GM18499 (cell line): ENCODE data around the gene ADAMTS6.
A peak's percentile ranks its signal among the peaks of the same experiment; 100 is the strongest.
"Not testable (repeated sequence)": the region's sequence is repeated elsewhere in the genome, so short reads cannot be mapped to it uniquely, and the experiment has no call there.

Experiments
- ATAC-seq: cut with Tn5 transposase; IDR thresholded peaks from one replicate; pipeline ENCODE4 v1.9.1; 2021; ENCODE audit warnings: moderate number of reproducible peaks; ENCODE audit not compliant: insufficient read depth, unreplicated experiment

The ADAMTS6 gene

GRCh38 chr5:65209341-65209740 is 272.4 kb downstream of the ADAMTS6 start:
- ATAC-seq, result no peak

DNA sequence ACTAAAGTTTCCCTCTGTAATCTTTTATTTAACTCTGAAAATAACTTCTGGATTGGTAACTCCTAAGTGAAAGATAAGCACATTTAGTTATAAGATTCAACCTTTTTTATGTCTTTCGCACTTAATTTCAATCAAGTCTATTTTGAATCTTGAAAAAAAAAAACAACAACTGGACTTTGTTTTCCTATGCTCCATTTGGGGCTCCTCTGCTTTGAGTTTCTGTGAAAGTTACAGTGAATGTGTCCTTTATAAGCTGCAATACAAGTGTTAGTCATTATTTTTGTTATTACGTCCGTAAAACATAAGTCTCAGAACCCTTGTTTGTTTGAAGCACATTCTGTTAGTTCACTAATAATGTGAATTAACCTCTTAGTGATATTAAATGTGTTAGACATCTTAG is 276.8 kb downstream of the ADAMTS6 start:
- no peak for ATAC-seq

DNA sequence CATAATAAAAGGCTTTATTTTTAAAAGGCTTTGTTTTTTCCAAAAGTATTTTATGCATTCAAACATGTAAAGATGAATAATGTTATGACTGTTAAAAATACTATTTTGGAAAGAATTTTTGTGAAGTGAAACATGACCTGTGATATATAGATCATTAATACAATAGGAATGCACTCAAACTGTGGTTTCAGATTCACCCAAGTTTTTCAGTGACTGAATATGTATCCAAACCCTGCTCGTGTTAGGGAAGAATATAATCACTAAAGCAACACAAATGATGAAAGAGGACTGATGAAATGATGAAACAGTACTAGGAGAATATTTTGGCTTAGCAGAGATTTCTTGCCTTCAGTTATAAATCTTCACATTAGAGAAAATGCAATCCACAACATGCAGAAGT is 278.0 kb downstream of the ADAMTS6 start:
- ATAC-seq, result no peak

DNA sequence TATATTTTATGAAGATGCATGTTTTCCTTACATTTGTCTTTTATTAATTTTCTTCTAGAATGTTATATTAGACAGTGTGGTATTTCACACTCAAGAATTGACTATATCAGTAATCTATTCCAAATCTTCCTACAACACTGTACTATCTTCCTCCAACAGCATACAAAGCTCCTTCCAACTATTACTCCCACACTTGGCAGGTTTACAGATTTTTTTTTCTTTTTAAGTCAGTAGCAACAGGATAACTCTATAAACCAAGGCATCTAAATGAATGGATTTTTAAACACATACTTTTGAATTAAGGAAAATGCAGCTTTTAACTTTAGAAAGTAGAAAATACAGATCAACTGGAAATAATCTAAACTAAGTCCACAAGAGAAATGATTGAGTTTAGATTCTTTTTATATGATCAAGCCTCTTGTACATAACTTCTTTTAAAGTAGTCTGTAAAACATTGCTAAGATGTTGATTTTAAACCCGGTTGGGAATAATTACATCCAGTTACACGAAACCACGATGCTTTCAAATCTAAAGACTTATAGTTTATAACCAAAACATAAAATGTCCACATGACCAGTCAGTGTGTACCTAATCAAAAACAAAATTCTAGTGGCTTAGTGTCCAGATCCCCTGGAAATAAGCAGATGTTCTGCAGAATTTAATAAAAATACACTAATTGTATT is 281.6 kb downstream of the ADAMTS6 start:
- no peak for ATAC-seq

DNA sequence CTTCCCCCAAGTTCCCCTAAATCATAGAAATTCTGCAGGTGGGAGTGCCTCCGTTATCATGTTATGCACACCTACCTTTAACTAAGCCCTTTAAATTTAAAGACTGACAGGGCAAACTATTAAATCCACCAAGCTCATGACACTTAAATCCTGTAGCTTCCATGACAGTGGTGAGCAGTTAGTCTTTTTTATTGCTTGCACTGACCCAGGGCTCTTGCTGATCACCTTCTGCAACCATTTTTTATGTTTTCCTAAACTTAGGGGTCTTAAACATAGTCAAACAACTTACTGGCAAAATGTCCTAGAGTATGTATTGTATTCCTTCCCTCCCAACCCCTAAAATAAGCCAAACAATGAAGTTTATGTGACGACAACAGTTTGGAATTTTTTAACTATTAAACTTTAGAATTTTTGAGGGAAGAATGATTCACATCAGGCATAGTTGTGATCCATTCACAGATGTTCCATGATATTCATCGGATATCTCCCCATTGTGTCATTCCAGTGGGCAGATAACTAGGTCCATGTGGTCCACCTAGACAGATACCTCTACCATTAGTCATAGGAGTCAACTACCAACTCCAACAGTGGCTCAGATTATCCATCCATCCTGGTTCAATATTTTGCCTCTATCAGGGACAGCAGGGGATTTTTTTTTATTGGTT is 283.1 kb downstream of the ADAMTS6 start:
- no peak for ATAC-seq

- no peak for ATAC-seq
Measured at GRCh38 chr5:65197531-65198455, 283.9 kb downstream of the ADAMTS6 start.

DNA sequence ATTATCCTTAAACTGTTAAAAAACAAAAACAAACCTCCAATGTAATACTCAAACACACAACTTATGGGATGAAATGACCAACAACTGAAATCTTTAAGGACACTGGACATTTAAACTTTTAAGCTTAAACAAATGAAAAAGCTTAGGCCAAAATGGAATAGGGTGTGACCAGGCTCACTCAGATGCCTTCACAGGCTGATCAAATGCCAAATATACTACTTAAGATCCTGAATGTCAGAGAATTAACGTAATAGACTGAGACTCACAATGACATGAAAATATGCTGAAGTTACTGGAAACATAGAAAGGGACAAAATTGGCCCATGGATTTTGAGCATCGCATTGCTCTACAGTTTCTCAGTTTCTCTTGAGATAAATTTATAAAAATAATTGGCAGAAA is 286.8 kb downstream of the ADAMTS6 start:
- ATAC-seq, result no peak

- no peak for ATAC-seq
Measured at GRCh38 chr5:65192331-65192730, 289.4 kb downstream of the ADAMTS6 start.

DNA sequence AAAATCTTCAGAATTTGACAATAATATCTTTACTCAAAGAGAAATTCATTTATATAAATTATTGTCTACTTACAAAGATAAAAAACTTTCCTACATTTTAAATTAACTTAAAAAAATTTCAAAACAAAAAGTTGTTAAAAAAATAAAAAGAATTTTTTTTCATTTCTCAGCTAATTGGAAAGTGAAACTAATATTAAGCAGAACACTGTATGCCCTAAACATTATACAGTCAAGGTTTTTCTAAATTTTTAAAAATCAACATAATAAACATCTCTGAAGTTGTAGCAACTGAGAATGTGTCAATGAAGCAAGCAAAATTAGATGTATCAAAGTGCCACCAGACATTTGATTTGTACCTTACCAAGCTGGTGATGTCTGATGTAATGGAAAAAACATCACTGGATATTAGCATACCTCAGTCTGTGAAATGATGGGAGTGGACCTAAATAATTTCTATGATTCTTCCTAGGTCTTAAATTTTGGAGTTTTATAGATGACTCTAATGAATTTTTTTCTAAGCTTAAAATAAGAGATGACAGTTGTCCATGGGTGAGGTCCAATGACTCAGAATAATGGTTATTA is 290.1 kb downstream of the ADAMTS6 start:
- ATAC-seq, result no peak

DNA sequence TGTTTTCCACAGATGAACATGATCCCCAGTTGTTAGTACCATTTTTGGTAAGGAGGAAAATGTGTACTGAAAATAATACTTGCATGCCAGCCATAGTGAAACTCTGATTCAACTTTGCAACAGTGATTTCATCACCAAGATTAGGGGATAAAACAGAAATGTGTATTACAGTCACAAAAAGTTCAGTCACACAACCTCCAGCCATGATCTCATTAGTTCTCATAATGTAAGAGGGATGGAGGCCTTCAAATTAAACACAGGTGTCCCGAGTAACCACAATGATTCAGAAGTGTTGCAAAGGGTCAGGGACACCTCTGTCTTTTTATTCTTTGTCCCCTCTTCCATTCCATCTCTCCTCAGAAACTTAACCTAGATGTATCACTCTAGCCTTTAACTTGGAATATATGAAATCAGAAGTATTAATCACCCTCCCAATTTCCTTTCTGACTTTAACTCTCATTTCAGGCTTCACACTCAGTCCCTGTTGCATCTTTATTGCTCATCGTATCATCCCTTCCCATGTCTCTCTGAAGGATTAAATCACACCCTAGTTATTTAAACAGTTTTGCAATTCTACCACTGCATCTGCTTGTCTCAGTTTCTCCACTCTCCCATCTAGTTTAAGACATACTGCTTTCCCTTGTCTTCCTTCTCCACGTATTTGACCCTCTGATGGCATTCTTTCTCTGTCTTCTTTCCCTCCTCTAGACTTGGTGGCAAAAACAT is 291.2 kb downstream of the ADAMTS6 start:
- ATAC-seq, result peak; percentile 55

GRCh38 chr5:65186646-65187227 is 295.0 kb downstream of the ADAMTS6 start:
- no peak for ATAC-seq

- ATAC-seq, result no peak
Measured at GRCh38 chr5:65185468-65185867, 296.3 kb downstream of the ADAMTS6 start.

GRCh38 chr5:65184780-65185179 is 296.9 kb downstream of the ADAMTS6 start:
- ATAC-seq, result no peak

DNA sequence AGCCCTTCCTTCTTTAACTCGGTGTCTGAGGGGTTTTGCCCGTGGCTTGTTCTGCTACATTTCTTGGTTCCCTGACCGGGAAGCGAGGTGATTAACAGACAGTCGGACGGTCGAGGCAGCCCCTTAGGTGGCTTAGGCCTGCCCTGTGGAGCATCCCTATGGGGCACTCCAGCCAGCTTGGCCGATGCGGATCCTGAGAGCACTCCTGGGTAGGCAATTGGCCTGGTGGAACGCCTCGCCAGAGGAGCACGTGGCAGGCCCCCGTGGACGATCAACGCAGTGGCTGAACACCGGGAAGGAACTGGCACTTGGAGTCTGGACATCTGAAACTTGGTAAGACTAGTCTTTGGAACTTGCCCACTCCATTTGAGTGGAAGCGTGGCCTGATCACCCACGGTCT is 307.5 kb downstream of the ADAMTS6 start:
- ATAC-seq, result not testable (repeated sequence)

- no peak for ATAC-seq
Measured at GRCh38 chr5:65173130-65173525, 308.6 kb downstream of the ADAMTS6 start.

GRCh38 chr5:65172486-65173129 is 309.1 kb downstream of the ADAMTS6 start:
- peak; percentile 100 for ATAC-seq

- no peak for ATAC-seq
Measured at GRCh38 chr5:65171645-65172044, 310.1 kb downstream of the ADAMTS6 start.

DNA sequence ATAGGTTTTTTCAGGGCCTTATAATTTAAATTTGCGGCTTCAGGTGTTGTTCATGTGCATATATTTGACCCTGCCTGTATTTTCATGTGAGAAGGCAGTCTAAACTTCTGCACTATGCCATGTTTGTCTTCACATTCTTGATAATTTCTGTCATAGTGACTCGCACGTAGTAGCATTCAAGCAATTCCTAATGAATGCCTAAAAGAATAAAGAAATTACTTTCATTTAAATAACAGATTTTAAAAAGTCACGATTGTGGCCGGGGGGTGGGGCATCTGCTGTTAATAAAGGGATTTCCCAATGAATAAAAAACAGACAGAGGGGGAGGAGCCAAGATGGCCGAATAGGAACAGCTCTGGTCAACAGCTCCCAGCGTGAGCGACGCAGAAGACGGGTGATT is 318.0 kb downstream of the ADAMTS6 start:
- no peak for ATAC-seq

GRCh38 chr5:65161655-65162054 is 320.1 kb downstream of the ADAMTS6 start:
- no peak for ATAC-seq
